ENCODE measurements around the gene ZNRD2. TPM values are rescaled to one million over a fixed set of nuclear protein-coding genes. Genes with fewer than 3 reads are reported as not detected.

Gene ZNRD2
- total and polyA plus RNA-seq, 10 of the 15 experiments (the other 5 are each of a cell fraction or from before 2014, with no cell fraction given) = 7.9 to 111 (median 55.4) TPM

GRCh38 chr11:65586247-65586630 lies 16.0 kb downstream of the ZNRD2 start (continued):
- no peak for TF ChIP-seq PBX3 (IDR thresholded peaks at IDR 0.05; ENCODE audit: insufficient replicate concordance, low read depth, low read length)
- TF ChIP-seq RB1 (IDR thresholded peaks at IDR 0.05; ENCODE audit: borderline replicate concordance) = no peak
- no peak for TF ChIP-seq NFIC (IDR thresholded peaks at IDR 0.05; ENCODE audit: low read depth, low read length)
- TF ChIP-seq, protein P1, sequence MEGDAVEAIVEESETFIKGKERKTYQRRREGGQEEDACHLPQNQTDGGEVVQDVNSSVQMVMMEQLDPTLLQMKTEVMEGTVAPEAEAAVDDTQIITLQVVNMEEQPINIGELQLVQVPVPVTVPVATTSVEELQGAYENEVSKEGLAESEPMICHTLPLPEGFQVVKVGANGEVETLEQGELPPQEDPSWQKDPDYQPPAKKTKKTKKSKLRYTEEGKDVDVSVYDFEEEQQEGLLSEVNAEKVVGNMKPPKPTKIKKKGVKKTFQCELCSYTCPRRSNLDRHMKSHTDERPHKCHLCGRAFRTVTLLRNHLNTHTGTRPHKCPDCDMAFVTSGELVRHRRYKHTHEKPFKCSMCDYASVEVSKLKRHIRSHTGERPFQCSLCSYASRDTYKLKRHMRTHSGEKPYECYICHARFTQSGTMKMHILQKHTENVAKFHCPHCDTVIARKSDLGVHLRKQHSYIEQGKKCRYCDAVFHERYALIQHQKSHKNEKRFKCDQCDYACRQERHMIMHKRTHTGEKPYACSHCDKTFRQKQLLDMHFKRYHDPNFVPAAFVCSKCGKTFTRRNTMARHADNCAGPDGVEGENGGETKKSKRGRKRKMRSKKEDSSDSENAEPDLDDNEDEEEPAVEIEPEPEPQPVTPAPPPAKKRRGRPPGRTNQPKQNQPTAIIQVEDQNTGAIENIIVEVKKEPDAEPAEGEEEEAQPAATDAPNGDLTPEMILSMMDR (IDR thresholded peaks at IDR 0.05 in 2 of 3, conservative IDR thresholded peaks at IDR 0.05 in 1 of 3; ENCODE audit: control insufficient read depth in 2 of 3, extremely low read depth in 1 of 3, insufficient read depth in 1 of 3, low read depth in 3 of 3, low read length in 3 of 3) = no peak
- TF ChIP-seq YY1 (IDR thresholded peaks at IDR 0.05; ENCODE audit: low read depth, low read length) = no peak
- TF ChIP-seq SUZ12 (IDR thresholded peaks at IDR 0.05; ENCODE audit: unreplicated experiment) = no peak

- ChIA-PET SMC1A (ENCODE audit: uncharacterized antibody, unreplicated experiment) (interaction anchor here (3.9 to 6.2 kb wide), 3 partner anchors 10 to 45 kb away, joined by 35 to 93 read pairs (median 37); partner anchors contain the start of genes EHBP1L1, FAM89B and ZNRD2), POLR2A (interaction anchor here (0.7 to 6.0 kb wide), 7 partner anchors 10 to 606 kb away, joined by 3 to 129 read pairs (median 7); partner anchors contain the start of genes EHBP1L1, FAM89B, SIPA1 and ZNRD2), RAD21 (ENCODE audit: unreplicated experiment) (interaction anchor here (0.8 to 6.5 kb wide), 5 partner anchors 10 to 61 kb away, joined by 3 to 132 read pairs (median 56); partner anchors contain the start of genes EHBP1L1, FAM89B, SCYL1 and ZNRD2), CTCF (interaction anchor here (1.0 to 5.9 kb wide), 5 partner anchors 9 to 54 kb away, joined by 4 to 130 read pairs (median 63); partner anchors contain the start of genes EHBP1L1, FAM89B and ZNRD2)
- DNase-seq (ENCODE audit: low read depth, low spot score) (no peak), FAIRE-seq (peak; percentile 88), ATAC-seq (no peak)
- no peak for TF ChIP-seq IKZF1 (conservative IDR thresholded peaks at IDR 0.05)
- Histone ChIP-seq H4K20me1 (ENCODE audit: control insufficient read depth, insufficient read depth) (no peaks in the 10 kb centered on the region), H3K9me3 (replicated peaks; ENCODE audit: control insufficient read depth, insufficient read depth, low read length) (no peaks in the 10 kb centered on the region), H3K27me3 (replicated peaks in 1 of 2; ENCODE audit: control insufficient read depth in 2 of 2, insufficient read depth in 2 of 2, low read length in 1 of 2) (no peaks in the 10 kb centered on the region), H3K4me2 (ENCODE audit: control insufficient read depth, insufficient read depth) (peak overlapping the region; percentile 79), H3K4me3 (peak overlapping the region; percentile 47; the same call in 1 of the 2 replicates), H3K4me1 (ENCODE audit: control insufficient read depth, insufficient read depth, low read length) (peaks cover 45% of the 10 kb centered on the region), H2AFZ (ENCODE audit: control insufficient read depth, low read depth, low read length) (no peak overlapping the region), H3K9ac (ENCODE audit: control insufficient read depth, insufficient read depth, low read length) (no peak overlapping the region), H3K79me2 (ENCODE audit: control insufficient read depth, insufficient read depth, low read length) (peaks cover 16% of the 10 kb centered on the region), H3K36me3 (ENCODE audit: control insufficient read depth in 2 of 2, insufficient read depth in 2 of 2, low read length in 1 of 2) (peaks cover 4 to 11% of the 10 kb centered on the region in 2 experiments; a peak in 3 of 4 replicates), H3K27ac (ENCODE audit: control insufficient read depth, insufficient read depth) (peak overlapping the region; percentile 97)
- intact Hi-C loops (cut with micrococcal nuclease; ENCODE audit: unreplicated experiment) (no loop called here), in situ Hi-C loops (cut with MboI) (no loop called here)
- no TSS peak for BruUV-seq (replicated peaks)
- WGBS (ENCODE audit: insufficient coverage, insufficient replicate concordance, low lambda C conversion rate, missing lambda C conversion rate) = 68% methylated on average over 2 of the region's 2 CpGs
Measured at GRCh38 chr11:65586676-65587075, 16.4 kb downstream of the ZNRD2 start.
